Left lung (tissue), 10 donors: ENCODE data around the gene RMRP. TPM values are rescaled to one million over a fixed set of nuclear protein-coding genes. Genes with fewer than 3 reads are reported as not detected.

Experiments
- ATAC-seq: fragments of 200-7000 bp; cut with Tn5 transposase; one replicate; pipeline ENCODE4 v1.9.1; 2020; ENCODE audit warnings: moderate library complexity
- DNase-seq, 4 donors: peaks; one replicate each; pipeline ENCODE4 v3.0.0-alpha.2; 2013 to 2020
- H3K27ac ChIP-seq, 2 donors: fragments of 200-600 bp; sonication (generic) in 1 of 2; one replicate each; pipeline versions ENCODE4 v1.5.0 to v1.8.0; 2020 to 2021
- H3K27me3 ChIP-seq, 2 donors: fragments of 200-600 bp; sonication (generic) in 1 of 2; one replicate each; pipeline versions ENCODE4 v1.5.0 to v1.8.0; 2020 to 2021
- H3K36me3 ChIP-seq, 2 donors: fragments of 200-600 bp; sonication (generic) in 1 of 2; one replicate each; pipeline versions ENCODE4 v1.5.0 to v1.8.0; 2020 to 2021
- H3K4me1 ChIP-seq, 2 donors: fragments of 200-600 bp; one replicate each; pipeline ENCODE4 v1.8.0; 2021
- H3K4me3 ChIP-seq, 2 donors: fragments of 200-600 bp; sonication (generic) in 1 of 2; one replicate each; pipeline versions ENCODE4 v1.5.0 to v1.8.0; 2020 to 2021; ENCODE audit warnings: mild to moderate bottlenecking in 1 of 2
- H3K9me3 ChIP-seq, 2 donors: fragments of 200-600 bp; sonication (generic) in 1 of 2; one replicate each; pipeline versions ENCODE4 v1.5.0 to v1.8.0; 2020 to 2021
- CTCF ChIP-seq, 2 donors: fragments of 200-600 bp; sonication (generic) in 1 of 2; IDR thresholded peaks; one replicate each; pipeline versions ENCODE4 v1.5.0 to v1.8.0; 2021; ENCODE audit warnings: antibody characterized with exemption in 2 of 2
- intact Hi-C, 2 donors: fragments of 100-400 bp; cut with DNase I; formaldehyde crosslinking; loops; one replicate each; pipeline versions ENCODE4 v1.11.2 to v1.14.2; 2022
- polyA plus RNA-seq, 6 donors: library from polyadenylated mRNA; unstranded; fragments of 120-200 nt; gene quantifications; one replicate each; pipeline ENCODE4 v1.2.1, GENCODE V29; 2013; ENCODE audit not compliant: insufficient read length in 6 of 6
- total RNA-seq, 2 donors: library from RNA; stranded (reverse); fragmentation: NEBNext Ultra II Directional; extraction: Animal tissue kit (Norgen Biotek cat#: 25700); gene quantifications; one replicate each; pipeline ENCODE4 v1.2.1, GENCODE V29; 2021
- donor health status: DM: no; HTN: yes; CAD: no.
- donor health status: DM: no; HTN: no; CAD: no.

Gene RMRP
- total and polyA plus RNA-seq, 8 donors = 27,227 to 27,465 TPM; not detected in 6

GRCh38 chr9:35696520-35697215 is 38.8 kb upstream of the RMRP start:
- ATAC-seq = peak; percentile 88
- H3K27ac ChIP-seq = peak overlapping the region in 1 of 2 donors; percentile 38
- H3K4me3 ChIP-seq = no peak overlapping the region
- peaks cover 0 to 62% of the 10 kb centered on the region in 2 donors for H3K36me3 ChIP-seq
- intact Hi-C loops = no loop called here
- H3K4me1 ChIP-seq = peaks cover 4 to 7% of the 10 kb centered on the region in 2 donors
- no peaks in the 10 kb centered on the region for H3K27me3 ChIP-seq
- peak; percentile 89 to 92 for TF ChIP-seq CTCF (IDR thresholded peaks at IDR 0.05)
- H3K9me3 ChIP-seq = no peaks in the 10 kb centered on the region
- DNase-seq = peak in 2 of 4 donors; percentile 24 to 59

- H3K36me3 ChIP-seq = peaks cover 0 to 56% of the 10 kb centered on the region in 2 donors
- ATAC-seq = peak; percentile 38
- no peaks in the 10 kb centered on the region for H3K9me3 ChIP-seq
- no peak overlapping the region for H3K4me3 ChIP-seq
- H3K27me3 ChIP-seq = no peaks in the 10 kb centered on the region
- peaks cover 4 to 12% of the 10 kb centered on the region in 2 donors for H3K4me1 ChIP-seq
- peak overlapping the region in 1 of 2 donors; percentile 38 for H3K27ac ChIP-seq
- DNase-seq = no peak
- no peak for TF ChIP-seq CTCF (IDR thresholded peaks at IDR 0.05)
- intact Hi-C loops = no loop called here
Measured at GRCh38 chr9:35695943-35696401, 38.2 kb upstream of the RMRP start.

- no peak for TF ChIP-seq CTCF (IDR thresholded peaks at IDR 0.05)
- peak overlapping the region; percentile 75 to 87 for H3K27ac ChIP-seq
- peaks cover 4 to 19% of the 10 kb centered on the region in 2 donors for H3K4me1 ChIP-seq
- ATAC-seq (no peak), DNase-seq (no peak)
- no peak overlapping the region for H3K4me3 ChIP-seq
- no peaks in the 10 kb centered on the region for H3K9me3 ChIP-seq
- H3K36me3 ChIP-seq = peaks cover 0 to 14% of the 10 kb centered on the region in 2 donors
- intact Hi-C loops = no loop called here
- peaks cover 0 to 9% of the 10 kb centered on the region in 2 donors for H3K27me3 ChIP-seq
Measured at GRCh38 chr9:35691757-35692301, 34.0 kb upstream of the RMRP start.

GRCh38 chr9:35691334-35691650 is 33.5 kb upstream of the RMRP start:
- no peaks in the 10 kb centered on the region for H3K9me3 ChIP-seq
- ATAC-seq (no peak), DNase-seq (no peak)
- peak overlapping the region; percentile 68 for H3K4me3 ChIP-seq
- H3K36me3 ChIP-seq = peaks cover 0 to 9% of the 10 kb centered on the region in 2 donors
- intact Hi-C loops = no loop called here
- peak overlapping the region; percentile 75 to 87 for H3K27ac ChIP-seq
- TF ChIP-seq CTCF (IDR thresholded peaks at IDR 0.05) = no peak
- peaks cover 0 to 9% of the 10 kb centered on the region in 2 donors for H3K27me3 ChIP-seq
- H3K4me1 ChIP-seq = peaks cover 4 to 19% of the 10 kb centered on the region in 2 donors

GRCh38 chr9:35690614-35691333 is 33.0 kb upstream of the RMRP start:
- intact Hi-C loops = no loop called here
- TF ChIP-seq CTCF (IDR thresholded peaks at IDR 0.05) = no peak
- peak; percentile 78 to 88 (median 80) for DNase-seq

More at GRCh38 chr9:35690614-35691333, 33.0 kb upstream of the RMRP start:
- peaks cover 0 to 9% of the 10 kb centered on the region in 2 donors for H3K27me3 ChIP-seq
- ATAC-seq = peak; percentile 76
- H3K9me3 ChIP-seq = no peaks in the 10 kb centered on the region
- peak overlapping the region; percentile 68 for H3K4me3 ChIP-seq
- peaks cover 0 to 4% of the 10 kb centered on the region in 2 donors for H3K36me3 ChIP-seq
- H3K27ac ChIP-seq = peak overlapping the region; percentile 75 to 87
- peaks cover 4 to 19% of the 10 kb centered on the region in 2 donors for H3K4me1 ChIP-seq
